B cell (primary cell): ENCODE data around the gene ACBD4. TPM values are rescaled to one million over a fixed set of nuclear protein-coding genes. Genes with fewer than 3 reads are reported as not detected.
A peak's percentile ranks its signal among the peaks of the same experiment; 100 is the strongest.

Experiments
- ATAC-seq: fragments of 200-7000 bp; cut with Tn5 transposase; one replicate; pipeline ENCODE4 v1.10.0; 2021; ENCODE audit warnings: low read depth, mild to moderate bottlenecking, moderate number of reproducible peaks, moderate library complexity
- CTCF ChIA-PET: fragments of 350-600 bp; sonication (Branson Sonifier 250); formaldehyde crosslinking; loops from one replicate; lab custom pipeline; 2021; ENCODE audit warnings: antibody characterized with exemption, inconsistent platforms; lab: Charles Lee
- POLR2A ChIA-PET: fragments of 350-600 bp; sonication (Branson Sonifier 250); formaldehyde crosslinking; loops from one replicate; lab custom pipeline; 2021; ENCODE audit warnings: antibody characterized with exemption; lab: Charles Lee
- DNase-seq: peaks from one replicate; pipeline ENCODE4 v3.0.0; 2013
- H2AFZ ChIP-seq: 2 replicates; pipeline ENCODE4 v1.6.1; 2012; ENCODE audit warnings: mild to moderate bottlenecking, low read depth, low read length; ENCODE audit not compliant: insufficient read depth, poor library complexity, severe bottlenecking
- H3K27ac ChIP-seq, 2 donors: 1 replicate in 1 of 2; 2 replicates in 1 of 2; pipeline ENCODE4 v1.5.1; 2012 to 2013; ENCODE audit warnings: low read length in 2 of 2, mild to moderate bottlenecking in 2 of 2, moderate library complexity in 1 of 2
- H3K27me3 ChIP-seq, 4 experiments: fragments of 200-600 bp in 1 of 4; sonication (generic) in 1 of 4; replicated peaks in 1 of 4; 1 replicate in 2 of 4; 2 replicates in 2 of 4; pipeline versions ENCODE4 v1.6.1 to v1.7.0; 2013 to 2016; ENCODE audit warnings: low read length in 3 of 4, mild to moderate bottlenecking in 2 of 4, mixed read lengths in 1 of 4, moderate library complexity in 1 of 4; ENCODE audit not compliant: insufficient read depth in 4 of 4, control insufficient read depth in 3 of 4; ENCODE audit errors: control extremely low read depth in 1 of 4
- H3K36me3 ChIP-seq, 2 experiments: replicated peaks in 1 of 2; 1 replicate in 1 of 2; 2 replicates in 1 of 2; pipeline versions ENCODE4 v1.6.1 to v1.7.1; 2013; ENCODE audit warnings: low read length in 1 of 2; ENCODE audit not compliant: insufficient read depth in 2 of 2, control insufficient read depth in 1 of 2; ENCODE audit errors: control extremely low read depth in 1 of 2, extremely low read depth in 1 of 2
- H3K4me1 ChIP-seq, 2 donors: fragments of 200-600 bp in 1 of 2; sonication (generic) in 1 of 2; 1 replicate in 1 of 2; 2 replicates in 1 of 2; pipeline versions ENCODE4 v1.5.1 to v1.6.1; 2013 to 2017; ENCODE audit warnings: low read length in 2 of 2; ENCODE audit not compliant: control insufficient read depth in 2 of 2, insufficient read depth in 2 of 2
- H3K4me2 ChIP-seq: replicated peaks from 2 replicates; pipeline ENCODE3; 2012; ENCODE audit warnings: mild to moderate bottlenecking, low read depth, low read length; ENCODE audit not compliant: poor library complexity, severe bottlenecking
- H3K4me3 ChIP-seq, 5 experiments: fragments of 200-600 bp in 1 of 5; sonication (generic) in 1 of 5; 1 replicate in 3 of 5; 2 replicates in 2 of 5; pipeline versions ENCODE4 v1.5.1 to v1.7.0; 2011 to 2016; ENCODE audit warnings: low read length in 4 of 5, mild to moderate bottlenecking in 4 of 5, low read depth in 2 of 5, control low read depth in 1 of 5, moderate library complexity in 1 of 5; ENCODE audit not compliant: insufficient read depth in 1 of 5; ENCODE audit errors: control extremely low read depth in 1 of 5, extremely low read depth in 1 of 5
- H3K79me2 ChIP-seq: fragments of 200-600 bp; sonication (generic); one replicate; pipeline ENCODE4 v1.6.0; 2016; ENCODE audit warnings: low read length; ENCODE audit not compliant: control insufficient read depth, insufficient read depth
- H3K9ac ChIP-seq: fragments of 200-600 bp; sonication (generic); 2 replicates; pipeline ENCODE4 v1.6.1; 2017; ENCODE audit warnings: mild to moderate bottlenecking, low read length, moderate library complexity
- H3K9me3 ChIP-seq, 3 donors: one replicate each; pipeline versions ENCODE4 v1.6.1 to v1.7.1; 2013; ENCODE audit warnings: low read length in 2 of 3; ENCODE audit not compliant: control insufficient read depth in 2 of 3, insufficient read depth in 1 of 3; ENCODE audit errors: control extremely low read depth in 1 of 3
- H4K20me1 ChIP-seq: 2 replicates; pipeline ENCODE4 v1.6.0; 2012; ENCODE audit warnings: mild to moderate bottlenecking, low read length; ENCODE audit not compliant: insufficient read depth, control insufficient read depth, poor library complexity, severe bottlenecking
- H3K27ac Mint-ChIP-seq: one replicate; pipeline ENCODE4 v1.8.0; 2021; ENCODE audit warnings: mixed read lengths
- H3K27me3 Mint-ChIP-seq: one replicate; pipeline ENCODE4 v1.8.0; 2021; ENCODE audit warnings: mixed read lengths
- H3K4me1 Mint-ChIP-seq: one replicate; pipeline ENCODE4 v1.8.0; 2021; ENCODE audit warnings: mixed read lengths
- H3K4me3 Mint-ChIP-seq: one replicate; pipeline ENCODE4 v1.8.0; 2021; ENCODE audit warnings: mixed read lengths
- H3K9me3 Mint-ChIP-seq: one replicate; pipeline ENCODE4 v1.8.0; 2022; ENCODE audit warnings: mixed read lengths; ENCODE audit not compliant: insufficient read depth
- EZH2 ChIP-seq: IDR thresholded peaks from 2 replicates; pipeline ENCODE4 v1.6.1; 2012; ENCODE audit warnings: borderline replicate concordance, low read depth, mild to moderate bottlenecking, moderate library complexity, low read length; ENCODE audit not compliant: insufficient read depth, poor library complexity, severe bottlenecking
- WGBS: methylation state at CpG from one replicate; pipeline ENCODE4 v1.1.5; 2013; ENCODE audit warnings: missing lambda C conversion rate; ENCODE audit not compliant: insufficient coverage; 5-methylcytosine and 5-hydroxymethylcytosine counted together
- intact Hi-C: fragments of 100-400 bp; cut with micrococcal nuclease; formaldehyde crosslinking; loops from one replicate; pipeline ENCODE4 v1.10.0; 2022
- polyA plus RNA-seq: library from polyadenylated mRNA; depleted of rRNA; stranded (reverse); fragments of >200 nt; gene quantifications from 2 replicates; pipeline ENCODE4 v1.2.3, GENCODE V29; 2012
- total RNA-seq, 2 donors: library from RNA; stranded (reverse); fragments of 120-200 nt in 1 of 2; gene quantifications; 1 replicate in 1 of 2; 2 replicates in 1 of 2; pipeline versions ENCODE4 v1.2.3 to v1.2.4, GENCODE V29; 2013 to 2022
- TF ChIP-seq, protein P1 (sequence below): fragments of 200-600 bp; IDR thresholded peaks from one replicate; pipeline ENCODE4 v1.8.0; 2022; ENCODE audit warnings: antibody characterized with exemption, mild to moderate bottlenecking

ACBD4 gene
- total and polyA plus RNA-seq, 2 donors (not counting 1 experiment from before 2014, with no cell fraction given), result 36.8 to 39.4 TPM

DNA sequence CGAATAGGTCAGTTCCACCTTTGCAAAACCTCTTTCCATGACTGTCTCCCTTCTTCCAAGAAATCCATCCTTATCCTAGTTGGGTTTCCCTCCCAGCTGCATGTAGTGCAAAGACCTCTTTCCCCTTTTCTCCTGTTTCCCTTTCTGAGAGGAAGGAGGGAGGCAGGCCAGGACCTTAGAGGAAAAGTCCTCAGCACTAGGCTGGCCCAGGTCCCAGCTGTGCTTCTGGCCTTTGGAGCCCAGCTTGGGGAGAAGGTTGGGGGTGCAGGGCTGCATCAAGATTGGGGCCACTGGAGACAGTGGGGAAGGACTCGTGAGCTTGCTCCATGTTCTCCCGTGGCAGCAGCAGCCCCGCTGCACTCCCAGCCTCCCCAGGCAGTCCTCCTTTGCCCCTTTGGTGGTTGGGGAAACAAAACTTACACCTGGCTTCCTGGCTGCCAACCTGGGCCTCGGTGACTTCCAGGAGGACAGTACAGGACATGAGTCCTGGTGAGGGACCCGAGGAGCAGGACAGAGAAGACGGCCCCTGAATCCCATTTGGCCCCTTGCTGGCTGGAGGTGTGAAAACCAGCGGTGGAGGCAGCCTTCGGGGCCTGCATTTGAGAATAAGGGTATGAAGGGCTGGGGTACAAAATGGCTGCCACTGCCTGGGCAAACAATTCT is 26.7 kb downstream of the ACBD4 start:
- Histone ChIP-seq H3K4me2 (peak overlapping the region; percentile 82), H4K20me1 (no peaks in the 10 kb centered on the region), H3K27me3 (no peaks in the 10 kb centered on the region), H3K79me2 (peaks cover 48% of the 10 kb centered on the region), H3K36me3 (peaks cover 0 to 5% of the 10 kb centered on the region in 2 experiments), H3K9ac (peak overlapping the region; percentile 47), H2AFZ (peak overlapping the region; percentile 68), H3K9me3 (no peaks in the 10 kb centered on the region), H3K4me3 (peak overlapping the region; percentile 23 to 98 (median 57)), H3K4me1 (peaks cover 19 to 28% of the 10 kb centered on the region in 2 donors), H3K27ac (no peak overlapping the region)
- Mint-ChIP-seq H3K9me3 (no peaks in the 10 kb centered on the region), H3K27me3 (no peaks in the 10 kb centered on the region), H3K4me3 (peak overlapping the region; percentile 95), H3K27ac (peak overlapping the region; percentile 97), H3K4me1 (peaks cover 35% of the 10 kb centered on the region)
- 72% methylated on average over 9 of the region's 9 CpGs for WGBS
- ATAC-seq (no peak), DNase-seq (no peak)
- CTCF ChIA-PET, result interaction anchor here (0.8 to 10.5 kb wide), 10 partner anchors 10 to 267 kb away, joined by 3 to 198 read pairs (median 4); partner anchors contain the start of genes ACBD4 and HEXIM1
- TF ChIP-seq, protein P1, sequence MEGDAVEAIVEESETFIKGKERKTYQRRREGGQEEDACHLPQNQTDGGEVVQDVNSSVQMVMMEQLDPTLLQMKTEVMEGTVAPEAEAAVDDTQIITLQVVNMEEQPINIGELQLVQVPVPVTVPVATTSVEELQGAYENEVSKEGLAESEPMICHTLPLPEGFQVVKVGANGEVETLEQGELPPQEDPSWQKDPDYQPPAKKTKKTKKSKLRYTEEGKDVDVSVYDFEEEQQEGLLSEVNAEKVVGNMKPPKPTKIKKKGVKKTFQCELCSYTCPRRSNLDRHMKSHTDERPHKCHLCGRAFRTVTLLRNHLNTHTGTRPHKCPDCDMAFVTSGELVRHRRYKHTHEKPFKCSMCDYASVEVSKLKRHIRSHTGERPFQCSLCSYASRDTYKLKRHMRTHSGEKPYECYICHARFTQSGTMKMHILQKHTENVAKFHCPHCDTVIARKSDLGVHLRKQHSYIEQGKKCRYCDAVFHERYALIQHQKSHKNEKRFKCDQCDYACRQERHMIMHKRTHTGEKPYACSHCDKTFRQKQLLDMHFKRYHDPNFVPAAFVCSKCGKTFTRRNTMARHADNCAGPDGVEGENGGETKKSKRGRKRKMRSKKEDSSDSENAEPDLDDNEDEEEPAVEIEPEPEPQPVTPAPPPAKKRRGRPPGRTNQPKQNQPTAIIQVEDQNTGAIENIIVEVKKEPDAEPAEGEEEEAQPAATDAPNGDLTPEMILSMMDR, result no peak
- no peak for TF ChIP-seq EZH2
- POLR2A ChIA-PET, result interaction anchor here (1.0 to 6.9 kb wide), 6 partner anchors 10 to 101 kb away, joined by 4 to 246 read pairs (median 12); partner anchors contain the start of genes ACBD4, HEXIM1 and NMT1
- intact Hi-C loops, result no loop called here

DNA sequence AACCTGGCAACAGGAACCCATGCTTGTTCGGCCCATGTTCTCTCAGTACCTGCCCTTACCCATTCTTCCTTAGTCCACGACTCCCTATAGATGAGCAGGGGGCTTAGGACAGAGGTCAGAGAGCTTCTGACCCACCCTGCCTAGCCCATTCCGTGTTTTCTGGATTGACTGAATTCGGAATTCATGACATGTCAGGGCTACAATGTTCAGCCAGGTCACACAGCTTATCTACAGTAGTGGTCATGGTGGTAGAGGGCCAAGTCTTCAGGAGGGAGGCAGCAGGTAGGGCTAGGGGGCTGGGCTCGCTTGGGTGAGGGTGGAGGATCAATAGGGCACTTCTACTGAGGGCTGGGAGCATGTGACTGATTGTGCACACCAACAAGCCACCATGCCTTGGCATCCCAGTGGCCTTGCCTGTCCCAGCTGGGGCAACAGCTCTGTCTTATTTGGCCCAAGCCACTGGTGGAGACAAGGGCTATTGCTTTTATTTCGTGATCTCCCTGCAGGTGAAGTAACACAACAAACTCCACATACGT is 29.3 kb downstream of the ACBD4 start:
- H3K36me3 ChIP-seq, result no peaks in the 10 kb centered on the region
- H2AFZ ChIP-seq, result no peak overlapping the region
- ChIA-PET POLR2A (interaction anchor here (1.3 kb wide), 1 partner anchor 20 kb away, joined by 3 read pairs; no protein-coding TSS in a partner anchor), CTCF (interaction anchor here (0.6 to 10.5 kb wide), 3 partner anchors 12 to 29 kb away, joined by 5 to 198 read pairs (median 100); partner anchors contain the start of genes ACBD4 and HEXIM1)
- ATAC-seq, result no peak
- intact Hi-C loops, result no loop called here
- H3K79me2 ChIP-seq, result peaks cover 22% of the 10 kb centered on the region
- H4K20me1 ChIP-seq, result no peaks in the 10 kb centered on the region
- no peak for TF ChIP-seq EZH2
- TF ChIP-seq, protein P1, result no peak
- no peak overlapping the region for H3K4me2 ChIP-seq
- H3K27me3 Mint-ChIP-seq, result no peaks in the 10 kb centered on the region
- H3K27me3 ChIP-seq, result no peaks in the 10 kb centered on the region
- peaks cover 17% of the 10 kb centered on the region for H3K4me1 Mint-ChIP-seq
- no peaks in the 10 kb centered on the region for H3K9me3 ChIP-seq
- no peak overlapping the region for H3K27ac ChIP-seq
- no peak for DNase-seq
- no peak overlapping the region for H3K4me3 Mint-ChIP-seq
- no peak overlapping the region for H3K9ac ChIP-seq
- no peak overlapping the region for H3K27ac Mint-ChIP-seq
- 88% methylated on average over 5 of the region's 7 CpGs for WGBS
- H3K4me1 ChIP-seq, result peaks cover 9 to 11% of the 10 kb centered on the region in 2 donors
- H3K4me3 ChIP-seq, result no peak overlapping the region
- H3K9me3 Mint-ChIP-seq, result no peaks in the 10 kb centered on the region
